Thymus (tissue), 11 donors: ENCODE measurements around the gene RBM14. TPM values are rescaled to one million over a fixed set of nuclear protein-coding genes. Genes with fewer than 3 reads are reported as not detected.
A peak's percentile ranks its signal among the peaks of the same experiment; 100 is the strongest.
"Not testable (repeated sequence)": the region's sequence is repeated elsewhere in the genome, so short reads cannot be mapped to it uniquely, and the experiment has no call there.

Experiments
- DNase-seq, 9 donors: peaks; one replicate each; pipeline ENCODE4 v3.0.0-alpha.2; 2013; ENCODE audit warnings: low spot score in 9 of 9, low read depth in 6 of 9, missing footprints in 1 of 9
- H3K27ac ChIP-seq, 2 donors: one replicate each; pipeline ENCODE4 v1.5.1; 2013; ENCODE audit warnings: control low read depth in 1 of 2, low read depth in 1 of 2, low read length in 1 of 2, mild to moderate bottlenecking in 1 of 2, moderate library complexity in 1 of 2
- H3K27me3 ChIP-seq, 2 donors: one replicate each; pipeline ENCODE4 v1.5.1; 2013; ENCODE audit warnings: low read length in 1 of 2; ENCODE audit not compliant: control insufficient read depth in 2 of 2, insufficient read depth in 1 of 2
- H3K36me3 ChIP-seq, 2 donors: one replicate each; pipeline ENCODE4 v1.5.1; 2013; ENCODE audit warnings: low read length in 1 of 2, mild to moderate bottlenecking in 1 of 2, moderate library complexity in 1 of 2; ENCODE audit not compliant: control insufficient read depth in 2 of 2, insufficient read depth in 2 of 2
- H3K4me1 ChIP-seq, 2 donors: one replicate each; pipeline ENCODE4 v1.5.1; 2013; ENCODE audit warnings: low read length in 2 of 2; ENCODE audit not compliant: control insufficient read depth in 2 of 2, insufficient read depth in 2 of 2
- H3K4me3 ChIP-seq, 2 donors: one replicate each; pipeline ENCODE4 v1.5.1; 2013; ENCODE audit warnings: low read length in 2 of 2, control low read depth in 1 of 2, mild to moderate bottlenecking in 1 of 2
- H3K9me3 ChIP-seq, 2 donors: one replicate each; pipeline ENCODE4 v1.5.1; 2013; ENCODE audit warnings: low read length in 1 of 2, mild to moderate bottlenecking in 1 of 2; ENCODE audit not compliant: control insufficient read depth in 2 of 2, insufficient read depth in 1 of 2
- WGBS: extraction: QIAGEN DNeasy Blood & Tissue Kit; methylation state at CpG from one replicate; pipeline ENCODE4 v1.1.7; 2013; 5-methylcytosine and 5-hydroxymethylcytosine counted together
- polyA plus RNA-seq: library from polyadenylated mRNA; stranded (reverse); fragments of 200-250 nt; gene quantifications from one replicate; pipeline ENCODE4 v1.2.3, GENCODE V29; 2013
- total RNA-seq: library from RNA; stranded (reverse); fragments of 120-200 nt; gene quantifications from one replicate; pipeline ENCODE4 v1.2.4, GENCODE V29; 2013
- donor health status: healthy.

Gene RBM14
- total and polyA plus RNA-seq, 2 donors, result 27.2 to 70.4 TPM

- 22% methylated on average over 25 of the region's 25 CpGs for WGBS
- Histone ChIP-seq H3K4me3 (no peak overlapping the region), H3K27me3 (peaks cover 0 to 11% of the 10 kb centered on the region in 2 donors)
Observed at GRCh38 chr11:66579017-66579606, 37.3 kb upstream of the RBM14 start.

GRCh38 chr11:66580803-66581202, 35.6 kb upstream of the RBM14 start:
- no peak overlapping the region for H3K27ac ChIP-seq
- no peaks in the 10 kb centered on the region for H3K36me3 ChIP-seq
- DNase-seq, result no peak
- 96% methylated on average over 5 of the region's 5 CpGs for WGBS
- H3K4me3 ChIP-seq, result no peak overlapping the region
- H3K27me3 ChIP-seq, result peaks cover 0 to 11% of the 10 kb centered on the region in 2 donors
- H3K4me1 ChIP-seq, result peaks cover 0 to 2% of the 10 kb centered on the region in 2 donors
- H3K9me3 ChIP-seq, result peaks cover 0 to 11% of the 10 kb centered on the region in 2 donors

More at GRCh38 chr11:66579017-66579606, 37.3 kb upstream of the RBM14 start:
- H3K27ac ChIP-seq, result no peak overlapping the region
- peaks cover 0 to 11% of the 10 kb centered on the region in 2 donors for H3K9me3 ChIP-seq
- no peaks in the 10 kb centered on the region for H3K36me3 ChIP-seq
- peak in 4 of 9 donors; percentile 65 to 76 (median 68) for DNase-seq
- peaks cover 0 to 2% of the 10 kb centered on the region in 2 donors for H3K4me1 ChIP-seq

- 94% methylated on average over 3 of the region's 3 CpGs for WGBS
- H3K27me3 ChIP-seq, result peaks cover 0 to 11% of the 10 kb centered on the region in 2 donors
Observed at GRCh38 chr11:66581261-66581660, 35.2 kb upstream of the RBM14 start.

GRCh38 chr11:66582565-66583147, 33.8 kb upstream of the RBM14 start:
- not testable (repeated sequence) for H3K27me3 ChIP-seq, H3K36me3 ChIP-seq, DNase-seq, H3K27ac ChIP-seq, H3K4me3 ChIP-seq, H3K4me1 ChIP-seq
- peaks cover 0 to 11% of the 10 kb centered on the region in 2 donors for H3K9me3 ChIP-seq
- WGBS, result 93% methylated on average over 3 of the region's 3 CpGs

More at GRCh38 chr11:66581261-66581660, 35.2 kb upstream of the RBM14 start:
- H3K4me3 ChIP-seq, result no peak overlapping the region
- peaks cover 0 to 2% of the 10 kb centered on the region in 2 donors for H3K4me1 ChIP-seq
- no peak overlapping the region for H3K27ac ChIP-seq
- H3K9me3 ChIP-seq, result peaks cover 0 to 11% of the 10 kb centered on the region in 2 donors
- no peaks in the 10 kb centered on the region for H3K36me3 ChIP-seq
- DNase-seq, result no peak

GRCh38 chr11:66585447-66585846, 31.0 kb upstream of the RBM14 start:
- not testable (repeated sequence) for H3K4me3 ChIP-seq, H3K4me1 ChIP-seq
- 98% methylated on average over 1 of the region's 1 CpG for WGBS

GRCh38 chr11:66586136-66586535, 30.3 kb upstream of the RBM14 start:
- H3K9me3 ChIP-seq, result peaks cover 0 to 11% of the 10 kb centered on the region in 2 donors
- H3K27ac ChIP-seq, result no peak overlapping the region
- no peaks in the 10 kb centered on the region for H3K4me1 ChIP-seq
- no peak overlapping the region for H3K4me3 ChIP-seq
- no peaks in the 10 kb centered on the region for H3K36me3 ChIP-seq
- H3K27me3 ChIP-seq, result peaks cover 0 to 3% of the 10 kb centered on the region in 2 donors
- no peak for DNase-seq
- 80% methylated on average over 2 of the region's 2 CpGs for WGBS

More at GRCh38 chr11:66585447-66585846, 31.0 kb upstream of the RBM14 start:
- not testable (repeated sequence) for H3K27ac ChIP-seq, DNase-seq, H3K27me3 ChIP-seq, H3K36me3 ChIP-seq
- H3K9me3 ChIP-seq, result peaks cover 0 to 11% of the 10 kb centered on the region in 2 donors

- DNase-seq, H3K36me3 ChIP-seq, H3K9me3 ChIP-seq, H3K4me3 ChIP-seq, H3K27me3 ChIP-seq, H3K27ac ChIP-seq: not testable (repeated sequence)
- peaks cover 6 to 20% of the 10 kb centered on the region in 2 donors for H3K4me1 ChIP-seq
- 80% methylated on average over 2 of the region's 2 CpGs for WGBS
Observed at GRCh38 chr11:66589315-66589714, 27.1 kb upstream of the RBM14 start.

- H3K27ac ChIP-seq, result no peak overlapping the region
Observed at GRCh38 chr11:66589996-66590675, 26.3 kb upstream of the RBM14 start.

GRCh38 chr11:66591175-66591574, 25.3 kb upstream of the RBM14 start:
- Histone ChIP-seq H3K4me3 (no peak overlapping the region), H3K9me3 (no peaks in the 10 kb centered on the region), H3K4me1 (peaks cover 17 to 38% of the 10 kb centered on the region in 2 donors), H3K27me3 (peaks cover 0 to 3% of the 10 kb centered on the region in 2 donors), H3K36me3 (no peaks in the 10 kb centered on the region), H3K27ac (no peak overlapping the region)
- 94% methylated on average over 2 of the region's 2 CpGs for WGBS
- DNase-seq, result no peak

More at GRCh38 chr11:66589996-66590675, 26.3 kb upstream of the RBM14 start:
- no peak overlapping the region for H3K4me3 ChIP-seq
- peaks cover 11 to 28% of the 10 kb centered on the region in 2 donors for H3K4me1 ChIP-seq
- no peaks in the 10 kb centered on the region for H3K36me3 ChIP-seq
- H3K27me3 ChIP-seq, result peaks cover 0 to 3% of the 10 kb centered on the region in 2 donors
- WGBS, result 96% methylated on average over 7 of the region's 7 CpGs
- no peaks in the 10 kb centered on the region for H3K9me3 ChIP-seq
- DNase-seq, result no peak
